Suprapubic skin (tissue), 4 donors: ENCODE measurements around the gene SFSWAP. TPM values are rescaled to one million over a fixed set of nuclear protein-coding genes. Genes with fewer than 3 reads are reported as not detected.

ENCODE experiments used
- DNase-seq, 2 donors: peaks; one replicate each; pipeline ENCODE4 v3.0.0-alpha.2; 2019; ENCODE audit warnings: low spot score in 2 of 2
- H3K27ac ChIP-seq: fragments of 200-600 bp; sonication (generic); one replicate; pipeline ENCODE4 v1.5.1; 2019
- H3K27me3 ChIP-seq: fragments of 200-600 bp; sonication (generic); one replicate; pipeline ENCODE4 v1.5.1; 2019
- H3K36me3 ChIP-seq: fragments of 200-600 bp; sonication (generic); one replicate; pipeline ENCODE4 v1.5.1; 2019
- H3K4me1 ChIP-seq: fragments of 200-600 bp; sonication (generic); one replicate; pipeline ENCODE4 v1.5.1; 2019
- H3K4me3 ChIP-seq: fragments of 200-600 bp; sonication (generic); one replicate; pipeline ENCODE4 v1.5.1; 2019; ENCODE audit warnings: mild to moderate bottlenecking
- H3K9me3 ChIP-seq: fragments of 200-600 bp; sonication (generic); one replicate; pipeline ENCODE4 v1.5.1; 2019
- CTCF ChIP-seq, 2 donors: fragments of 200-600 bp in 1 of 2; fragments of 450-650 bp in 1 of 2; sonication (generic) in 1 of 2; IDR thresholded peaks; one replicate each; pipeline ENCODE4 v1.5.1; 2016 to 2019; ENCODE audit warnings: antibody characterized with exemption in 2 of 2, mild to moderate bottlenecking in 1 of 2, moderate library complexity in 1 of 2
- EP300 ChIP-seq: sonication (generic); formaldehyde crosslinking; IDR thresholded peaks from one replicate; pipeline ENCODE4 v1.6.1; 2017; ENCODE audit warnings: antibody characterized with exemption
- POLR2A ChIP-seq, 2 donors: fragments of 450-650 bp; IDR thresholded peaks; one replicate each; pipeline ENCODE4 v1.6.1; 2017; ENCODE audit warnings: antibody characterized with exemption in 2 of 2, mild to moderate bottlenecking in 2 of 2, moderate library complexity in 2 of 2
- POLR2AphosphoS5 ChIP-seq, 3 donors: sonication (generic); formaldehyde crosslinking; IDR thresholded peaks; one replicate each; pipeline ENCODE4 v1.6.1; 2017; ENCODE audit warnings: antibody characterized with exemption in 3 of 3
- WGBS: methylation state at CpG from one replicate; pipeline ENCODE4 v1.1.5; 2018; 5-methylcytosine and 5-hydroxymethylcytosine counted together
- total RNA-seq, 4 donors: library from RNA; depleted of rRNA; stranded (reverse); fragments of >200 nt; gene quantifications; one replicate each; pipeline ENCODE4 v1.1.0, GENCODE V29; 2016

The SFSWAP gene
- total RNA-seq, 4 donors from 2014 or later = 41.3 to 107 (median 49.9) TPM

GRCh38 chr12:131720921-131721320, 10.0 kb downstream of the SFSWAP start:
- Histone ChIP-seq H3K27me3 (no peaks in the 10 kb centered on the region), H3K27ac (no peak overlapping the region), H3K4me1 (no peaks in the 10 kb centered on the region), H3K9me3 (no peaks in the 10 kb centered on the region), H3K36me3 (peaks cover 93% of the 10 kb centered on the region), H3K4me3 (no peak overlapping the region)
- WGBS = 74% methylated on average over 7 of the region's 7 CpGs
- TF ChIP-seq POLR2AphosphoS5 (IDR thresholded peaks at IDR 0.05) (no peak), POLR2A (IDR thresholded peaks at IDR 0.05) (no peak), EP300 (no peak), CTCF (IDR thresholded peaks at IDR 0.05) (no peak)
- DNase-seq = no peak

GRCh38 chr12:131721548-131721947, 10.7 kb downstream of the SFSWAP start:
- H3K36me3 ChIP-seq = peaks cover 93% of the 10 kb centered on the region

GRCh38 chr12:131723532-131723931, 12.6 kb downstream of the SFSWAP start:
- peaks cover 93% of the 10 kb centered on the region for H3K36me3 ChIP-seq

More at GRCh38 chr12:131721548-131721947, 10.7 kb downstream of the SFSWAP start:
- Histone ChIP-seq H3K4me1 (no peaks in the 10 kb centered on the region), H3K9me3 (no peaks in the 10 kb centered on the region), H3K27me3 (no peaks in the 10 kb centered on the region), H3K4me3 (no peak overlapping the region), H3K27ac (no peak overlapping the region)
- DNase-seq = no peak
- WGBS = 83% methylated on average over 1 of the region's 1 CpG
- TF ChIP-seq POLR2A (IDR thresholded peaks at IDR 0.05) = no peak
- TF ChIP-seq EP300 = no peak

GRCh38 chr12:131724534-131724933, 13.6 kb downstream of the SFSWAP start:
- H3K4me1 ChIP-seq = no peaks in the 10 kb centered on the region
- no peak for TF ChIP-seq EP300
- no peak for TF ChIP-seq CTCF (IDR thresholded peaks at IDR 0.05)
- TF ChIP-seq POLR2A (IDR thresholded peaks at IDR 0.05) = no peak
- TF ChIP-seq POLR2AphosphoS5 (IDR thresholded peaks at IDR 0.05) = no peak
- H3K9me3 ChIP-seq = no peaks in the 10 kb centered on the region
- H3K36me3 ChIP-seq = peaks cover 93% of the 10 kb centered on the region
- no peak overlapping the region for H3K27ac ChIP-seq
- no peaks in the 10 kb centered on the region for H3K27me3 ChIP-seq
- WGBS = 88% methylated on average over 2 of the region's 2 CpGs
- H3K4me3 ChIP-seq = no peak overlapping the region
- DNase-seq = no peak

More at GRCh38 chr12:131723532-131723931, 12.6 kb downstream of the SFSWAP start:
- no peaks in the 10 kb centered on the region for H3K9me3 ChIP-seq
- H3K27ac ChIP-seq = no peak overlapping the region
- WGBS = 68% methylated on average over 5 of the region's 5 CpGs
- TF ChIP-seq CTCF (IDR thresholded peaks at IDR 0.05) (no peak), EP300 (no peak), POLR2A (IDR thresholded peaks at IDR 0.05) (no peak), POLR2AphosphoS5 (IDR thresholded peaks at IDR 0.05) (no peak)
- no peaks in the 10 kb centered on the region for H3K4me1 ChIP-seq
- no peak for DNase-seq
- H3K4me3 ChIP-seq = no peak overlapping the region
- no peaks in the 10 kb centered on the region for H3K27me3 ChIP-seq

GRCh38 chr12:131725503-131725902, 14.6 kb downstream of the SFSWAP start:
- Histone ChIP-seq H3K9me3 (no peaks in the 10 kb centered on the region), H3K27me3 (no peaks in the 10 kb centered on the region), H3K36me3 (peaks cover 93% of the 10 kb centered on the region), H3K4me1 (no peaks in the 10 kb centered on the region), H3K4me3 (no peak overlapping the region), H3K27ac (no peak overlapping the region)
- TF ChIP-seq EP300 (no peak), POLR2AphosphoS5 (IDR thresholded peaks at IDR 0.05) (no peak), POLR2A (IDR thresholded peaks at IDR 0.05) (no peak), CTCF (IDR thresholded peaks at IDR 0.05) (no peak)
- 96% methylated on average over 11 of the region's 11 CpGs for WGBS
- DNase-seq = no peak

- no peaks in the 10 kb centered on the region for H3K27me3 ChIP-seq
- no peaks in the 10 kb centered on the region for H3K9me3 ChIP-seq
- WGBS = 92% methylated on average over 8 of the region's 8 CpGs
- no peak for DNase-seq
- no peak overlapping the region for H3K27ac ChIP-seq
- TF ChIP-seq CTCF (IDR thresholded peaks at IDR 0.05) = no peak
- TF ChIP-seq POLR2A (IDR thresholded peaks at IDR 0.05) = no peak
- no peak for TF ChIP-seq POLR2AphosphoS5 (IDR thresholded peaks at IDR 0.05)
- no peak for TF ChIP-seq EP300
- H3K4me1 ChIP-seq = no peaks in the 10 kb centered on the region
- H3K4me3 ChIP-seq = no peak overlapping the region
- peaks cover 90% of the 10 kb centered on the region for H3K36me3 ChIP-seq
Measured at GRCh38 chr12:131728720-131729119, 17.8 kb downstream of the SFSWAP start.
